Adipose tissue (tissue), 3 donors: ENCODE measurements around the gene PLXNA3. TPM values are rescaled to one million over a fixed set of nuclear protein-coding genes. Genes with fewer than 3 reads are reported as not detected.

Experiments
- H3K27ac ChIP-seq: one replicate; pipeline ENCODE4 v1.5.1; 2013; ENCODE audit warnings: low read depth, low read length
- WGBS, 3 donors: extraction: QIAGEN DNeasy Blood & Tissue Kit; methylation state at CpG; one replicate each; pipeline ENCODE4 v1.1.7; 2013; 5-methylcytosine and 5-hydroxymethylcytosine counted together
- polyA plus RNA-seq, 3 donors: library from polyadenylated mRNA; stranded (reverse); fragments of 200-250 nt; gene quantifications; one replicate each; pipeline ENCODE4 v1.2.3, GENCODE V29; 2013
- donor health status: healthy with polysubstance abuse.
- donor health status: Bipolar disorder and iron deficiency.
- donor health status: healthy.

Gene PLXNA3
- polyA plus RNA-seq, 3 donors, result 6.3 to 11.6 (median 9.7) TPM

DNA sequence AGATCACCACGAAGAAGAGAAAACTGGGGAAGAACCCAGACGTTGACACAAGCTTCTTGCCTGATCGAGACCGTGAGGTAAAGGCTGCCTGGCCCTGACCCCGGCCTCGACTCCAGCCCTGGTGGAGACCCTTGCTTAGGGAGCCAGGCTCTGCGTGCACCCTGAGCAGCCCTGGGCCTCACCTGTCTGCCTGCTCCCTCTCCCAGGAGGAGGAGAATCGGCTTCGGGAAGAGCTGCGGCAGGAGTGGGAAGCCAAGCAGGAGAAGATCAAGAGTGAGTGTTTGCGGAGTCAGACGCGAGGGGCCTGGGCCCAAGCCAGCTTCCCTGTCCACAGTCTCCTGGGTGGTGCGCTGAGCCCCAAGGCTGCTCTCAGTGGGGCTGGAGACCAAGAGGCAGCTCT lies 9.6 kb upstream of the PLXNA3 start:
- 87 to 95% (median 90%) methylated on average over 10 to 14 of the region's 14 CpGs for WGBS, 3 donors
- H3K27ac ChIP-seq, result no peak overlapping the region

DNA sequence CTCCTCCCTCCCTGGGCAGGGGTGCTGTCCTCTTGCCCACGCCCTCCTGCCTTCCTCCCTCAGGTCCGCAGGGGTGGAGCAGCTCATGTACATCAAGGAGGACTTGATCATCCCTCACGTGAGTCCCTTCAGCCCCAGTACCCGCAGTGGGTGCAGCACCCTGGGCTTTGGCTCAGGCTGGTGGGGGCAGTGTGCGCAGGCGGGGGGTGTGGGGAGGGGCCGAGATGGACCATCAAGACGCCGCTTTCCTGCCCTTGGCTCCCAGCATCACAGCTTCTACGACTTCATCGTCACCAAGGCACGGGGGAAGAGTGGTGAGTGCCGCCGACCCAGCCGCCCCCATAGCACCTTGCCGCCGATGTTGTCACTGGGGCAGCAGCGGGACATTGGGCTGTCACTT lies 8.5 kb upstream of the PLXNA3 start:
- no peak overlapping the region for H3K27ac ChIP-seq
- whole genome bisulfite sequencing, 3 donors, result 87 to 94% (median 89%) methylated on average over 12 to 18 of the region's 18 CpGs

DNA sequence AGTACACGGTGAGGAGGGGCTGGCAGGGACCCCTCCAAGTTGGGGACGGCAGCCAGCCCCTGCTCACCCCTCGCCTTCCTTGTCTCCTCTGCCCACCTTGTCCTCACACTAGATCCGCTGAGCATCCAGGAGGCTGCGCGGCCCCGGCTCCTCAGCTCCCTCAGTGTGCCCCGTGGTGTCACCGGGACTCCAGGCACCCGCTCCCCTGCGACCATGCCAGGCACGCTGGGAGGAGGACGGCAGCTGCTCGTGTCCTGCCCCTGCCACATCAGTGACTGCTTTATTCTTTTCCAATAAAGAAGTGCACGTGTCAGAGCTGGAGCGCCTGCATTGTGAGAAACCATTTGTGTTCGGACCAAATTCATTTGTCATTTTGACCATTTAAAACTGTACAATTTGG lies 7.8 kb upstream of the PLXNA3 start:
- 89 to 98% (median 94%) methylated on average over 15 to 17 of the region's 17 CpGs for WGBS, 3 donors
- no peak overlapping the region for H3K27ac ChIP-seq

DNA sequence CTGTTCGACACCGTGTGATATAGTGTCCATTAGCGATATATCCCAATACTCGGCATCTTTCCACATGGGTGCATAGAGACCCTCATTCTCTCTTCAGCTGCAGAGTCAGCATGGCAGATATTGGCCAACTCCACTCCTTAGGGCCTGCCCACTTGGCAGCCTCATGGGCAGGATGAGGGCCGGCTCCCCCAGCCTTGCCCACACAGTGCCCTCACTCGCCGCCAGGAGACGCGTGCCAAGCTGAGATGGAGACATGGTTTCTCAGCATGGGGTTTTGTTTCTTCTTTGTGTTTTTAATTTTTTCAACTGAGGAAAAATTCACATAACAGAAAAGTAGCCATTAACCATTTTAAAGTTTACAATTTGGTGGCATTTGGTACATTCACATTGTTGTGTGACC lies 5.3 kb upstream of the PLXNA3 start:
- H3K27ac ChIP-seq, result no peak overlapping the region
- 89 to 90% (median 89%) methylated on average over 9 of the region's 9 CpGs for WGBS, 3 donors

DNA sequence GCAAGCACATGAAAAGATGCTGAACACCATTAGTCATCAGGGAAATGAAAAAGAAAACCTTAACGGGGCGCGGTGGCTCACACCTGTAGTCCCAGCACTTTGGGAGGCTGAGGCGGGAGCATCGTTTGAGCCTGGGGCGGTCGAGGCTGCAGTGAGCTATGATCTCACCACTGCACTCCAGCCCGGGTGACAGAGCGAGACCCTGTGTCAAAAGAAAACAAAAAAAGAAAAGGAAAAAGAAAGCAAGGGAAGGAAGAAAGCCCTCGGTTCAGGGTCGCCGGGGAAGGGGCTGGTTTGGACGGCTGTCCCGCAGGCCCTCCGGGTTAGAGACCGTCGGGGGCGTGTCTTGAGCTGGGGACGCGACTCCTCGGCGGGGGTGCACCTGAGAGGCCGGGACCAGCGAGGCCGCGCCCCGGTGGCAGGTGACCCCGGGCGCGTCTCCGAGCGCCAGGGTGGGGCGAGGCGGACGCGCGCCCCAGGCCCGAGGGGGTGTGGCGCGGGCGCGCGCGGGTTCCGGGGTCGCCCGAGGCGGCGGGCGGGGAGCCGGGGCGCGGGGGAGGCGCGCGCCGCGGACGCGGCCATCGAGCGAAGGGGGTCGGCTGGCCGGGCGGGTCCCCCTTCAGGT lies 478 bp upstream of the PLXNA3 start:
- WGBS, 3 donors, result 4 to 30% (median 5%) methylated on average over 22 to 60 of the region's 65 CpGs
- H3K27ac ChIP-seq, result no peak overlapping the region

DNA sequence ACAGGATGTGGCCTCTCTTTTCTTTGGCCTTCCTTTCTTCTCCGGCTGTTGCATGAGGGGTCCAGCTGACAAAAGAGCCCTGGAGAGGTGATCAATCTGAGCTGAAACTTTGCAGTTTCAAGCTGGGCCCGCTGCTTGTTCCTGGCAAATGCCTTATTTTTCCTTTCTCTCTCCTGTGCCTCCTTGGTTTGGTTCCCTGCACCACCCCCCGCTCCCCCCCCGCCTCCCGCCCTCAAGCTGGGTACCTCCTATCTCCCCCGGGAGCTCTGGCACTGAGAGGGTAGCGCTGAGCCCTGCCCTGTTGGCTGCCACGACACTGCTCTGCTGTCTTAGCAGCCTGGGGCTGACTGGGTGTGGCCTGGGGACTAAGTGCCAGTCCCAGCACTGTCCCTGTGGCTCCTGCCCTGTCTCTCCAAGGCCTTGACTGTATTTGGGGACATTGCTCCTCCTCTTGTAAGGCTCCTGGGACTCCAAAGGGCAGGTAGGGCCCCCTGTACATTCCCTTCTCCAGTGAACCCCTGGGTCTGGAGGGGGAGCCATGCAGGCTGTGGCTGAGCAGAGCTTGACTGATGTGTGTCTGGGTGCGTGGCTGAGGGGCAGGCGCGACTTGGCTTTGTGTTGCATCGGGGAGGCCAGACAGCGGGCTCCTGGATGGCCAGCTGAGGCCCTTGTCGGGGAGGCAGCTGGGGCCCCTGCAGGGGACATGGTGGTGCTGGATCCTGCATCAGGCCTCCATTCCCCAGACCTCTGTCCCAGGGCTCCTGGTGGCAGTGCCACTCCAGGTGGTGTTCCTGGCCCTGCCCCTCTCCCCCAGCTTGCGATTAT lies 1.1 kb downstream of the PLXNA3 start:
- H3K27ac ChIP-seq, result no peak overlapping the region
- WGBS, 3 donors, result 28 to 45% (median 44%) methylated on average over 8 to 12 of the region's 15 CpGs

DNA sequence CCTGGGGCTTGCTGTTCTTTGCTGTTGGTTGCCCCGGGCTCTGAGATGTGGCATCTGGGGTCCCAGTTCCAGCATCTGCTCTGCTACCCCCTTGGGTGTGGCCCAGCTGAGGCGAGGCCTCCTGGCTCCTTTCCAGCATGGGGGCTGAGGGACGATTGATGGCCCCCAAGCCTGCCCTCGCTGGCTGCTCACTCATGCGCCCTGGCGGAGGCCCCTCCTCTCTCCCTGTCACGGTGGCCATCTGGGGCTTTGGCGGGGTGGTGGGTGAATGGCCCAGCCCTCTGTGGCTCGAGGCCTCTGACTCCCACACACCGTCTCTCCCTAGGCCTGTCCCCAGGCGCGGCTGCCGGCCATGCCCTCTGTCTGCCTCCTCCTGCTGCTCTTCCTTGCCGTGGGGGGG lies 1.8 kb downstream of the PLXNA3 start:
- 63 to 80% (median 66%) methylated on average over 5 to 14 of the region's 14 CpGs for WGBS, 3 donors
- no peak overlapping the region for H3K27ac ChIP-seq

DNA sequence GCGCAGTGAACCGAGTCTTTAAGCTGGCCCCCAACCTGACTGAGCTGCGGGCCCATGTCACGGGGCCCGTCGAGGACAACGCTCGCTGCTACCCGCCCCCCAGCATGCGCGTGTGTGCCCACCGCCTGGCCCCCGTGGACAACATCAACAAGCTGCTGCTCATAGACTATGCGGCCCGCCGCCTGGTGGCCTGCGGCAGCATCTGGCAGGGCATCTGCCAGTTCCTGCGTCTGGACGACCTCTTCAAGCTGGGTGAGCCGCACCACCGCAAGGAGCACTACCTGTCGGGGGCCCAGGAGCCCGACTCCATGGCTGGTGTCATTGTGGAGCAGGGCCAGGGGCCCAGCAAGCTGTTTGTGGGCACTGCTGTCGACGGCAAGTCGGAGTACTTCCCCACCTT lies 2.2 kb downstream of the PLXNA3 start:
- no peak overlapping the region for H3K27ac ChIP-seq
- WGBS, 3 donors, result 86 to 90% (median 86%) methylated on average over 17 to 26 of the region's 26 CpGs

DNA sequence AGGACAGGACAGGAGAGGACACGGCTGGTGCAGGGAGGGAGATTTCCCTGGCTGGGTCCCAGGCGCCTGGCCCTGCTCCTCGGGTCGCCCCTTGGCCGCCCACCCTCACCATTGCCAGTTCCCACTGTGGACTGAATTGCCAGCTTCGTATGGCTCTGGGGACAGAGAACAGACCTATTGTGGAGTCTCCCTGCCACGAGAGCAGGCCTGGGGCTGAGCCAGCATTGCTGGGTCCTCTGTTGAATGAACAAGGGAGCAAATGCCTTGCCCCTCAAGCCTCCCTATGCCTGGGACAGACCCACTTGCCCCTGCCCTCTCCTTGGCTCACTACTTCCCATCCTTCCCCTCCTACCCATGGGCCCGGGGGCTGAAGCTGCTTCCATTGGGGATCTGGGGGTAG lies 4.3 kb downstream of the PLXNA3 start:
- 82 to 90% (median 83%) methylated on average over 2 to 8 of the region's 8 CpGs for WGBS, 3 donors
- H3K27ac ChIP-seq, result no peak overlapping the region

DNA sequence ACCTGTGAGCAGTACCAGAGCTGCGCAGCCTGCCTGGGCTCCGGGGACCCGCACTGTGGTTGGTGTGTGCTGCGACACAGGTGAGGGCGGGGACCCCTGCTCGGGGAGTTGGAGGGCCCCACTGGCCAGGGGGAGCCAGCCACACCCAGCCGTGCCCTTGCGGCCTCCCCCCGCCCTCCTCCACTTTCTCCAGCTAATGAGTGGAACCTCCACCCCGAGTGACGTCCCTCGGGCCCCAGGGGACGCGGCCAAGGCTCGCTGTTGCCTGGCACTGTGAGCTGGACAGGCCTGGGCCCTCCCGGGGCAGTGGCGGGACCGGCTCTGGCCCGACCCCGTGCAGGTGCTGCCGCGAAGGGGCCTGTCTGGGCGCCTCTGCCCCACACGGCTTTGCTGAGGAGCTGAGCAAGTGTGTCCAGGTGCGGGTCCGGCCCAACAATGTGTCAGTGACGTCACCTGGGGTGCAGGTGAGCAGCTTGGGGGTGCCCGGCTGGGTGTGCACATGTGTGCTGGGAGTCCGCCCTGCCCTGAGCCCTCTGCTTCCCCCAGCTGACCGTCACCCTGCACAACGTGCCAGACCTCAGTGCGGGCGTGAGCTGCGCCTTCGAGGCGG lies 5.6 kb downstream of the PLXNA3 start:
- 91 to 94% (median 94%) methylated on average over 19 to 36 of the region's 36 CpGs for WGBS, 3 donors

DNA sequence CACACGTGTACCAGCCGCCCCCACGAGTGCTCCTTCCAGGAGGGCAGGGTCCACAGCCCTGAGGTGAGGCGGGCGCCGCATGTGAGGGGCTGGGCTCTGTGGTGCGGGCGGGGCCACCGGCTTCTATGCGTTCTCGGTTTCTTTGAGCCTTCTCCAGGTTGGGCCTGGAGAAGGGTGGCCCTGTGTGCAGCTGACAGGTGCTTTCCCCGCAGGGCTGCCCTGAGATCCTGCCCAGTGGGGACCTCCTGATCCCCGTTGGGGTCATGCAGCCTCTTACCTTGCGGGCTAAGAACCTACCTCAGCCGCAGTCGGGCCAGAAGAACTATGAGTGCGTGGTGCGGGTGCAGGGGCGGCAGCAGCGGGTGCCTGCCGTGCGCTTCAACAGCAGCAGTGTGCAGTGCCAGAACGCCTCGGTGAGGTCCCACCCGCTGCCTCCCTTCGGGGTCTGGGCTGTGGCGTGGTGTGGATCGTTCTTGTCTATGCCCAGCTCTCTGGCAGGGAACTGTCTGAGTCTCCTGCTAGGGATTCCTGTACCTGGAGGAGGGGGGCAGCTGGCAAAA lies 6.8 kb downstream of the PLXNA3 start:
- no peak overlapping the region for H3K27ac ChIP-seq
- 91 to 97% (median 93%) methylated on average over 18 to 28 of the region's 28 CpGs for WGBS, 3 donors

More for the DNA sequence above, 5.6 kb downstream of the PLXNA3 start:
- no peak overlapping the region for H3K27ac ChIP-seq

DNA sequence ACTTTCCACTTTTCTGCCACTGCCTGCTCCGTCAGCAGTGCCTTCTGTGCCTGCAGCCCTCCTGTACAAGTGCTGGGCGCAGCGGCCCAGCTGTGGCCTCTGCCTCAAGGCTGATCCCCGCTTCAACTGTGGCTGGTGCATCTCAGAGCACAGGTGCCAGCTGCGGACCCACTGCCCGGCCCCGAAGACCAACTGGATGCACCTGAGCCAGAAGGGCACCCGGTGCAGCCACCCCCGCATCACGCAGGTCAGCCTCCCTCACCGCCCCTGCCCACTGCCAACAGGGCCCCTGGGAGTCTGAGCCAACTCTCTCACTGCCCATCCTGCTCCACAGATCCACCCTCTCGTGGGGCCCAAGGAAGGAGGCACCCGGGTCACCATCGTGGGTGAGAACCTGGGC lies 7.5 kb downstream of the PLXNA3 start:
- no peak overlapping the region for H3K27ac ChIP-seq
- 91 to 95% (median 95%) methylated on average over 9 to 14 of the region's 14 CpGs for WGBS, 3 donors

DNA sequence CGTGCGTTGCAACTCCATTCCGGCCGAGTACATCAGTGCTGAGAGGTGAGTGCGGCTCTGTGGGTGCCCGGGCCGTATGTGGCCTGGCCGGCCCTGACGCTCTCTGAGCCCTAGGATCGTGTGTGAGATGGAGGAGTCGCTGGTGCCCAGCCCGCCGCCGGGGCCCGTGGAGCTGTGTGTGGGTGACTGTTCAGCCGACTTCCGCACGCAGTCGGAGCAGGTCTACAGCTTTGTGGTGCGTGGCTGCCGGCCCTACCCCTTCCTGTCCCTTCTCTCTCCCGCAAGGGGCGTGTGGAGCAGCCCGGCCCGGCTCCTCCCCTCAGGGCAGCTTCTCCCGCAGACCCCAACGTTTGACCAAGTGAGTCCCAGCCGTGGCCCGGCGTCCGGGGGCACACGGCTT lies 8.0 kb downstream of the PLXNA3 start:
- WGBS, 3 donors, result 93 to 94% (median 94%) methylated on average over 19 to 32 of the region's 32 CpGs
- H3K27ac ChIP-seq, result no peak overlapping the region

DNA sequence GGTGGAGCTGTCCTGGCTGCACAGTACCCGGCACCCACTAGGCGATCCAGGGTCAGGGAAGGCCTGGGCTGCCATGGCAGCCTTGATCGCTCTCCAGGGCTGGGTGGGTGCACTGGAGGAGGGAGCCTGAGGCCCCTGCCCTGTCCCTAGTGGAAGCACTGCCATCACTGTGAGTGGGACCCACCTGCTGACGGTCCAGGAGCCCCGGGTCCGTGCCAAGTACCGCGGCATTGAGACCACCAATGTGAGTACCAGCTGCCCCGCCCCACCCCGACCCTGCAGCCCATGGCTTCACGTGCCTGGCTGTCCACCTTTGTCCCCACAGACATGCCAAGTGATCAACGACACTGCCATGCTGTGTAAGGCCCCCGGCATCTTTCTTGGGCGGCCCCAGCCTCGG lies 8.8 kb downstream of the PLXNA3 start:
- H3K27ac ChIP-seq, result no peak overlapping the region
- 92 to 100% (median 94%) methylated on average over 7 to 15 of the region's 15 CpGs for WGBS, 3 donors

DNA sequence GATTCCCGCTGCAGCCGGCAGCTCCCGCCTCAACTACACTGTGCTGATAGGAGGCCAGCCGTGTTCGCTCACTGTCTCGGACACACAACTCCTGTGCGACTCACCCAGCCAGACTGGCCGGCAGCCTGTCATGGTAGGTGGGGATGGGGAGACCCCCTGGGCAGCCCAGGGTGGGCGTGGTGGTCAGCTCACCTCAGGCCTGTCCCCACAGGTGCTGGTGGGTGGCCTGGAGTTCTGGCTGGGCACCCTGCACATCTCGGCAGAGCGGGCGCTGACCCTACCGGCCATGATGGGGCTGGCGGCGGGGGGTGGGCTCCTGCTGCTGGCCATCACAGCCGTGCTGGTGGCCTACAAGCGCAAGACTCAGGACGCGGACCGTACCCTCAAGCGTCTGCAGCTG lies 9.5 kb downstream of the PLXNA3 start:
- H3K27ac ChIP-seq, result no peak overlapping the region
- WGBS, 3 donors, result 95 to 99% (median 96%) methylated on average over 10 to 21 of the region's 21 CpGs

DNA sequence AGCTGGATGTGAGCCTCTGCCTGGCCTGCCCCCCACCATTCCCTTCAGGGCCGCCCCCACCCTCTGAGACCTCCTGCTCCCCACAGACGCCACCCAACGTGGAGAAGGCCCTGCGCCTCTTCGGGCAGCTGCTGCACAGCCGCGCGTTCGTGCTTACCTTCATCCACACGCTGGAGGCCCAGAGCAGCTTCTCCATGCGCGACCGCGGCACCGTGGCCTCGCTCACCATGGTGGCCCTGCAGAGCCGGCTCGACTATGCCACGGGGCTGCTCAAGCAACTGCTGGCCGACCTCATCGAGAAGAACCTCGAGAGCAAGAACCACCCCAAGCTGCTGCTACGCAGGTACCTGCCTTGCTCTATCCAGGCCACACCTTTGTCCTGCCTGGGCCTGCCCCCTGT lies 10.1 kb downstream of the PLXNA3 start:
- 95% methylated on average over 13 to 23 of the region's 23 CpGs for WGBS, 3 donors
- H3K27ac ChIP-seq, result no peak overlapping the region

DNA sequence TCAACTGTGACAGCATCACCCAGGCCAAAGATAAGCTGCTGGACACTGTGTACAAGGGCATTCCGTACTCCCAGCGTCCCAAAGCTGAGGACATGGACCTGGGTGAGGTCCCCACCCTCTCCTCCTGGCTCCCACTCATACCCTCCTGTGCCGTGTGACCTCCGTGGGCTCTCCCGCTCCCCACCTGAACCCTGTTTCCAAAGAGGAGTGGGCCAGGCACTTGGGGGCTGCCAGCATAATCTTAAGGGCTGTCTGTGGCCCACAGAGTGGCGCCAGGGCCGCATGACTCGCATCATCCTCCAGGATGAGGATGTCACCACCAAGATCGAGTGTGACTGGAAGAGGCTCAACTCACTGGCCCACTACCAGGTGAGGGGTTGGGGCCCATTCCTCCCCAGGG lies 11.0 kb downstream of the PLXNA3 start:
- 89 to 90% (median 89%) methylated on average over 4 to 9 of the region's 9 CpGs for WGBS, 3 donors
- H3K27ac ChIP-seq, result no peak overlapping the region

DNA sequence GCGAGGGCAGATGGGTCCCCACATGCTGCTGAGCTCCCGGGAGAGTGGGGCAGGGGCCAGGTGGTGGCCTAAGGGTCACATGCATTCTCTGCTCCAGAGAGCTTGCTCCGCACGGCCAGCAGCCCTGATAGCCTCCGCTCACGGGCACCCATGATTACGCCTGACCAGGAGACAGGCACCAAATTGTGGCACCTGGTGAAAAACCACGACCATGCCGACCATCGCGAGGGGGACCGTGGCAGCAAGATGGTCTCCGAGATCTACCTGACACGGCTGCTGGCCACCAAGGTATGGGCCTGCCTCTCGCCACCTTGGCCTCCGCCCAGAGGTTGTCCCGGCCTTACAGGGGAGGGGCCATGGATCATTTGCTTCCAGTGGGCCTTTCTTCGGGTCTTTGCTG lies 11.8 kb downstream of the PLXNA3 start:
- H3K27ac ChIP-seq, result no peak overlapping the region
- 94% methylated on average over 12 to 18 of the region's 18 CpGs for WGBS, 3 donors

DNA sequence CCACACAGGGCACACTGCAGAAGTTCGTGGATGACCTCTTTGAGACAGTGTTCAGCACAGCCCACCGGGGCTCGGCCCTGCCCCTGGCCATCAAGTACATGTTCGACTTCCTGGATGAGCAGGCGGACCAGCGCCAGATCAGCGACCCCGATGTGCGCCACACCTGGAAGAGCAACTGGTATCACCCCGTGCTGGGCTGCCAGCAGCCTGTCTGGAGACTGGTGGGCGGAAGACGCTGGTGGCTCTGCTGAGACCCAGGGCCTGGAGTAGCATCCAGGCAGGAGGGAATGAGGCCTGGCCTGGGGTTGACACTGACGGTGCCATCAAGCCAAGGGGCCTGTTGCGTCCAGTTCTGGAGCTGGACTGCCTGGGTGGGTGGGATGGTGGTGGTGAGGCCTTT lies 12.4 kb downstream of the PLXNA3 start:
- 86 to 94% (median 92%) methylated on average over 6 to 14 of the region's 14 CpGs for WGBS, 3 donors
- no peak overlapping the region for H3K27ac ChIP-seq
